Brain microvascular endothelial cell (primary cell): ENCODE data around the gene PSME1.

Source experiments
- DNase-seq: peaks from one replicate; pipeline ENCODE4 v3.0.0-alpha.2; 2020
- H3K27ac ChIP-seq: fragments of 250-450 bp; sonication (Bioruptor Pico); 2 replicates; pipeline ENCODE4 v1.5.1; 2020; ENCODE audit warnings: mild to moderate bottlenecking, moderate library complexity
- H3K27me3 ChIP-seq: fragments of 250-450 bp; sonication (Bioruptor Pico); replicated peaks from 2 replicates; pipeline ENCODE4 v1.5.1; 2020; ENCODE audit warnings: mild to moderate bottlenecking
- H3K36me3 ChIP-seq: fragments of 250-450 bp; sonication (Bioruptor Pico); replicated peaks from 2 replicates; pipeline ENCODE4 v1.5.1; 2020; ENCODE audit warnings: mild to moderate bottlenecking
- H3K4me3 ChIP-seq: 2 replicates; pipeline ENCODE4 v1.5.1; 2011; ENCODE audit warnings: low read depth, mild to moderate bottlenecking, control low read depth, low read length, moderate library complexity
- in situ Hi-C: cut with HindIII; loops from 2 replicates; pipeline ENCODE4 v1.10.0; 2017; ENCODE audit warnings: low sequenced_read_pairs, low pct_ligation_motif_present
- TF ChIP-seq, protein P1 (sequence below): IDR thresholded peaks from 2 replicates; pipeline ENCODE4 v1.5.1; 2011; ENCODE audit warnings: low read depth, mild to moderate bottlenecking, moderate library complexity, low read length, control low read depth, inconsistent platforms; ENCODE audit errors: missing control alignments

PSME1 gene

DNA sequence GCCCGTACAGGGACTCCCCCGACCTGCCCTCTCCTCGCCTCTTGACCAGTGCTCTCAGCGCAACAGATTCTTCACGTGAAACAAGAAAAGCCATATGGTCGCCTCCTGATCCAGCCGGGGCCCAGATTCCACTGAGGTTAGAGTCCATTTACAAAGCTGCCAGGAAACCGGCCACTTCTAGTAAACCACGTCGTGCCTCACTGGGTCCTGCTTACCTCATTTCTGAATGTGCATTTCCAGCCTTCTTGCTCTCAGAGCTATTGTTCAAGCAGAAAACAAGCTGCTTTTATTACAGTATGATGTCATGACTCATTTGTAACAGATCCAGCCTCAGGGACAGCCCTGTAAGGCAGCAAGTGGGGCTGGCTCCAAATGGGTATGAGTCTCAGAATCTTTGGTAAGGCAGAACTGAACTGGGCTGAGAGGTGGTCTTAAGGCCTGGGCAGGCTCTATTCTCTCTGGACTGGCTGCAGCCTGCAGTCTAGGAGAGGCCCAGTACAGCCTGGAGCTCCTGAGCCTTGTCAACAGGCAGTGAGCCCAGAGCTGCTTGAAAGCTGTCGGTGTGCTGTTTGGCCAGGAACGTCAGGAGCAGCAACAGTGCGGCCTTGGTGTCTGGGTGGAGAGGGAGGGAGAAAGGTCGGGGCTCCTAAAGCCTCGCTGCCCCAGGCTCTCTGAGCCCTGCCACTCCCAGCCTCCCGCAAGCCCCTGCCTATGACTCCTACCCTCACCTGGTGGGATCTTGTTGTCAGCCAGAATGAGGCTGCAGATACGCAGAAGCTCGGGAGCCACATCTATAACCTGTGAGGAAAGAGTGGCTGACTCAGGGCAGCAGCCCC lies 44.2 kb downstream of the PSME1 start:
- Histone ChIP-seq H3K36me3 (peaks cover 73% of the 10 kb centered on the region), H3K4me3 (no peak overlapping the region), H3K27me3 (no peaks in the 10 kb centered on the region), H3K27ac (no peak overlapping the region)
- TF ChIP-seq, protein P1, sequence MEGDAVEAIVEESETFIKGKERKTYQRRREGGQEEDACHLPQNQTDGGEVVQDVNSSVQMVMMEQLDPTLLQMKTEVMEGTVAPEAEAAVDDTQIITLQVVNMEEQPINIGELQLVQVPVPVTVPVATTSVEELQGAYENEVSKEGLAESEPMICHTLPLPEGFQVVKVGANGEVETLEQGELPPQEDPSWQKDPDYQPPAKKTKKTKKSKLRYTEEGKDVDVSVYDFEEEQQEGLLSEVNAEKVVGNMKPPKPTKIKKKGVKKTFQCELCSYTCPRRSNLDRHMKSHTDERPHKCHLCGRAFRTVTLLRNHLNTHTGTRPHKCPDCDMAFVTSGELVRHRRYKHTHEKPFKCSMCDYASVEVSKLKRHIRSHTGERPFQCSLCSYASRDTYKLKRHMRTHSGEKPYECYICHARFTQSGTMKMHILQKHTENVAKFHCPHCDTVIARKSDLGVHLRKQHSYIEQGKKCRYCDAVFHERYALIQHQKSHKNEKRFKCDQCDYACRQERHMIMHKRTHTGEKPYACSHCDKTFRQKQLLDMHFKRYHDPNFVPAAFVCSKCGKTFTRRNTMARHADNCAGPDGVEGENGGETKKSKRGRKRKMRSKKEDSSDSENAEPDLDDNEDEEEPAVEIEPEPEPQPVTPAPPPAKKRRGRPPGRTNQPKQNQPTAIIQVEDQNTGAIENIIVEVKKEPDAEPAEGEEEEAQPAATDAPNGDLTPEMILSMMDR = no peak
- in situ Hi-C loops = no loop called here
- DNase-seq = peak; percentile 20

DNA sequence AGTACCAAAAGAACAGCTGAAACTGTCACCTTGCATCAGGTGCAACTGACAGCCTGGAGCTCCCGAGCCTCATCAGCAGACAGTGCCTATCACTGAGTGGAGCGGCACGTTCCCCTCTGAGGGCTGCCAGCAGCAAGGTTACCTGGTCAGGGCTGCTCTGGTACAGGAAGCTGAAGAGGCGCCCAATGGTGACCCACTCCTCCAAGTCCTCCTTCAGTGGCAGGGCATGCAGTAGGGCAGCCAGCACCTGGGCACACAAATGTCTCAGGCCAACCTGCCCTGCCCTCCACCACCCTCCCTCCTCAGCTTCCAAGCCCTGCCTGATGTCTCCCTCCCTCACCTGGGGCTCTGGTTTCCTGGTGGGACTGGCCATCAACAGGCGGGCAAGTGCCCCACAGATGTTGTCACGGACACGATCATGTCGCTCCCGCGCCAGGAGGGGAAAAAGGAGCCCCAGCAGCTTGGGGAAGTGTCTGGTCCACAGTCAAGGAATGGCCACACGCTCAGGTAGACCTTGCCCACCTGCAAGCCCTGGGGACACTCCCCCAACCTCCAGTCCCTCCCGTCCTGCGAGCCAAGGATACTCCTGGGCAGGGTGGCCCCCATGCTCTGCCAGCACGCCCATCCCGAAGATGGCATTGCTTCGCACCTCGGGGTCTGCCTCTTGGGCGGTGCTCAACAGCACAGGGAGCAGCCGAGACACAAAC lies 45.5 kb downstream of the PSME1 start:
- in situ Hi-C loops = no loop called here
- DNase-seq = no peak
- peaks cover 81% of the 10 kb centered on the region for H3K36me3 ChIP-seq
- no peak overlapping the region for H3K27ac ChIP-seq
- no peak overlapping the region for H3K4me3 ChIP-seq
- TF ChIP-seq, protein P1 = no peak
- H3K27me3 ChIP-seq = no peaks in the 10 kb centered on the region

GRCh38 chr14:24182110-24182882 lies 46.3 kb downstream of the PSME1 start:
- DNase-seq = no peak
- Histone ChIP-seq H3K4me3 (no peak overlapping the region), H3K27me3 (no peaks in the 10 kb centered on the region), H3K36me3 (peaks cover 82% of the 10 kb centered on the region), H3K27ac (no peak overlapping the region)
- in situ Hi-C loops = no loop called here
- TF ChIP-seq, protein P1 = no peak

GRCh38 chr14:24183014-24183481 lies 47.1 kb downstream of the PSME1 start:
- DNase-seq = no peak
- no peak overlapping the region for H3K4me3 ChIP-seq
- H3K27me3 ChIP-seq = no peaks in the 10 kb centered on the region
- peaks cover 80% of the 10 kb centered on the region for H3K36me3 ChIP-seq
- TF ChIP-seq, protein P1 = no peak
- in situ Hi-C loops = no loop called here
- no peak overlapping the region for H3K27ac ChIP-seq

- Histone ChIP-seq H3K27ac (no peak overlapping the region), H3K27me3 (no peaks in the 10 kb centered on the region), H3K36me3 (peaks cover 69% of the 10 kb centered on the region), H3K4me3 (no peak overlapping the region)
- DNase-seq = no peak
- TF ChIP-seq, protein P1 = no peak
- in situ Hi-C loops = no loop called here
These were observed 48.3 kb downstream of the PSME1 start for GRCh38 chr14:24184104-24184970.
